Measurements from ENCODE around the gene C1QTNF12. TPM values are rescaled to one million over a fixed set of nuclear protein-coding genes. Genes with fewer than 3 reads are reported as not detected.

Gene C1QTNF12
- total and polyA plus RNA-seq, 2 of the 8 experiments (the other 6 are each of a cell fraction or from before 2014, with no cell fraction given) = 2.1 to 3.7 TPM

DNA sequence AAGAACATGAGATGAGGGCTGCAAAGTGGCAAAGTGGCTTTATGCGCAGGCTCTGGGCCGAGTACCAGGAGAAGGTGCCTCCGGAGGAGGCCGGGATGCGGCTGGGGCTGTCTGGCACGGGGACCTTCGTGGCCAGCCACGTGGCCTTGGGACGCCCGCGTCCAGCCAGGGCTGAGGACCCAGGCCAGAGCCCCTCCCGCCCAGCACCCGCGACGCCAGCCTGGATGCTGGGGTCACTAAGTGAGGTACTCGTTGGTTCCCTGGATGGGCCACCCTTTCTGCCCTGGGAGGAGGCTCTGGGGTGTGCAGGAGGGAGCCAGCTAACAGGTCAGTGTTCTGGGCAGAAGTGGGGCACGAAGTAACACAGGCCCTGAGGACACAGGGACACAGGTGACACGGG, 46.3 kb upstream of the C1QTNF12 start:
- Histone ChIP-seq H3K27ac (ENCODE audit: low read depth, low read length) (no peak overlapping the region), H3K79me1 (ENCODE audit: low read depth, low read length) (no peaks in the 10 kb centered on the region), H2BK120ac (replicated peaks; ENCODE audit: low read depth, low read length) (no peak overlapping the region), H3K9me3 (ENCODE audit: insufficient read depth in 2 of 2, low read depth in 1 of 2, low read length in 1 of 2) (peaks cover 0 to 2% of the 10 kb centered on the region in 2 experiments; a peak in 1 of 4 replicates), H2BK5ac (ENCODE audit: low read depth, low read length) (no peak overlapping the region), H3K4ac (replicated peaks; ENCODE audit: insufficient read length, low read depth, low read length) (no peak overlapping the region), H4K91ac (replicated peaks; ENCODE audit: insufficient read length, low read length) (no peak overlapping the region), H4K5ac (ENCODE audit: insufficient read length, low read depth, low read length) (no peak overlapping the region), H3K36me3 (ENCODE audit: control insufficient read depth in 2 of 4, insufficient read depth in 4 of 4, low read length in 3 of 4) (peaks cover 0 to 7% (median 0%) of the 10 kb centered on the region in 4 experiments; a peak in 1 of 8 replicates), H3K4me1 (replicated peaks in 1 of 4; ENCODE audit: control insufficient read depth in 3 of 4, insufficient read depth in 4 of 4, low read length in 3 of 4) (peaks cover 0 to 8% (median 0%) of the 10 kb centered on the region in 4 experiments; a peak in 2 of 7 replicates), H3K27me3 (replicated peaks in 1 of 4; ENCODE audit: control insufficient read depth in 3 of 4, extremely low read depth in 1 of 4, insufficient read depth in 3 of 4, low read length in 3 of 4) (peaks cover 0 to 3% (median 0%) of the 10 kb centered on the region in 4 experiments; a peak in 1 of 7 replicates), H3K56ac (replicated peaks; ENCODE audit: insufficient read length, low read depth, low read length) (no peak overlapping the region), H3K9ac (replicated peaks in 1 of 4; ENCODE audit: extremely low read depth in 1 of 4, low read depth in 3 of 4, low read length in 3 of 4) (no peak overlapping the region), H2BK20ac (ENCODE audit: low read length) (no peak overlapping the region), H2BK12ac (ENCODE audit: low read depth, low read length) (no peak overlapping the region), H3K79me2 (ENCODE audit: control insufficient read depth in 1 of 2, insufficient read depth in 2 of 2, low read length in 2 of 2) (no peaks in the 10 kb centered on the region), H2AFZ (ENCODE audit: low read length) (no peak overlapping the region), H4K20me1 (replicated peaks in 1 of 2; ENCODE audit: control insufficient read depth in 1 of 2, insufficient read depth in 2 of 2, low read length in 2 of 2) (peaks cover 2 to 6% of the 10 kb centered on the region in 2 experiments), H3K18ac (ENCODE audit: extremely low read depth, low read length) (no peak overlapping the region), H3K14ac (ENCODE audit: insufficient read length) (no peak overlapping the region), H3K23ac (ENCODE audit: insufficient read length) (no peak overlapping the region), H3K4me3 (ENCODE audit: extremely low read depth in 1 of 4, insufficient read depth in 2 of 4, low read depth in 3 of 4, low read length in 4 of 4) (no peak overlapping the region), H2BK15ac (ENCODE audit: low read length) (no peak overlapping the region), H3K4me2 (ENCODE audit: insufficient read depth in 1 of 2, low read depth in 2 of 2, low read length in 2 of 2) (no peak overlapping the region), H4K8ac (ENCODE audit: extremely low read depth, insufficient read depth, low read length) (no peak overlapping the region), H2AK5ac (ENCODE audit: low read depth, low read length) (peak overlapping the region; percentile 24; the same call in 1 of the 2 replicates), H3K23me2 (ENCODE audit: low read depth, low read length) (no peaks in the 10 kb centered on the region)
- ChIA-PET CTCF (ENCODE audit: partially characterized antibody) (interaction anchor here (1.2 to 3.4 kb wide), 8 partner anchors 12 to 210 kb away, joined by 3 to 38 read pairs (median 4); partner anchors contain the start of genes ACAP3, SCNN1D and TTLL10), POLR2A (ENCODE audit: partially characterized antibody) (interaction anchor here (2.3 kb wide), 1 partner anchor 19 kb away, joined by 9 read pairs; the partner anchor contains the start of gene UBE2J2)
- FAIRE-seq (no peak), DNase-seq (ENCODE audit: low read depth in 1 of 2, low spot score in 2 of 2) (no peak)
- WGBS, 2 experiments (ENCODE audit: extremely low coverage in 1 of 2, insufficient coverage in 1 of 2, insufficient read length in 1 of 2, insufficient replicate concordance in 2 of 2, low coverage in 1 of 2, low lambda C conversion rate in 2 of 2, missing lambda C conversion rate in 1 of 2) = 91% methylated on average over 6 of the region's 18 CpGs; no CpG with 5 or more reads in 1 of the 2 experiments
- TF ChIP-seq JUND (IDR thresholded peaks at IDR 0.05; ENCODE audit: low read length) (no peak), RFX5 (IDR thresholded peaks at IDR 0.05; ENCODE audit: borderline replicate concordance, low read depth, low read length) (no peak), KDM5A (IDR thresholded peaks at IDR 0.05; ENCODE audit: low read length) (no peak)
